Measurements from ENCODE around the gene CEP104.

DNA sequence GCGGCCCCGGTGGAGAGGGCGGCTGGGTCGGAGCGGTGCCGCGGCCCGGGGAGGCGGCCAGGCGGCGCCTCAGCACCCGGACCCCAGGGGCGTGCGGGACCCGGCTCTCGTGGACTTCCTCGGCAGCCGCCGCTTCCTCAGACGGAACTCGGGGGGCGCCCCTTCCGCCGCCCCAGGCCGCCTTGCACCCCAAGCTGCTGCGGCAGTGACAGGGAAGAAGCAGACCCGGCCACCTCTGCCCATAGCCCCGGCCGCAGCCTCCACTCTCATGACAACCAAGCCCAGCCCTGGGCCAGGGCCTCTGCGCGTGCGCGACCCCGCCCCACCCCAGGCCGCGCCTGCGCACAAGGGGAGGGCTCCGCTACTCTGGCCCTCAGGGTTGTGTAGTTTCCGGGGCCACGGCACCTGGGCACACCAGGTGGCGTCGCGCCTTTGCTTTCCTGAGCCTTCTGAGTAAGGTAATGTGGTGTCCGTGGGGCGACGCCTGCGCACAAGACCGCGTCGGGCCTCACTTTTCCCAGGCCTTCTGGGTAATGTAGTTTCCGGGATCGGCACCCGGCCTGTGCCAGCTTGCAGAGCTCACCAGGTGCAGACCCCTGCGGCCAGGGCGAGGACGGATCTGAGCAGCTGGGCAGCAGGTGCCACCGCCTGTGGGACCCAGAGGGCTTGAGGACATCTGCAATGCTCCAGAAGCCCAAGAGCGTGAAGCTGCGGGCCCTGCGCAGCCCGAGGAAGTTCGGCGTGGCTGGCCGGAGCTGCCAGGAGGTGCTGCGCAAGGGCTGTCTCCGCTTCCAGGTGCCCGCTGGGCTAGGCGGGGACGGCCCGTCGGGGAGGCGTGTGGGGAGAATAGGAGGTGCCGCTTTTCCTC lies at the start of gene CEP104, which contains the start of gene DFFB:
- TF ChIP-seq, protein P1, sequence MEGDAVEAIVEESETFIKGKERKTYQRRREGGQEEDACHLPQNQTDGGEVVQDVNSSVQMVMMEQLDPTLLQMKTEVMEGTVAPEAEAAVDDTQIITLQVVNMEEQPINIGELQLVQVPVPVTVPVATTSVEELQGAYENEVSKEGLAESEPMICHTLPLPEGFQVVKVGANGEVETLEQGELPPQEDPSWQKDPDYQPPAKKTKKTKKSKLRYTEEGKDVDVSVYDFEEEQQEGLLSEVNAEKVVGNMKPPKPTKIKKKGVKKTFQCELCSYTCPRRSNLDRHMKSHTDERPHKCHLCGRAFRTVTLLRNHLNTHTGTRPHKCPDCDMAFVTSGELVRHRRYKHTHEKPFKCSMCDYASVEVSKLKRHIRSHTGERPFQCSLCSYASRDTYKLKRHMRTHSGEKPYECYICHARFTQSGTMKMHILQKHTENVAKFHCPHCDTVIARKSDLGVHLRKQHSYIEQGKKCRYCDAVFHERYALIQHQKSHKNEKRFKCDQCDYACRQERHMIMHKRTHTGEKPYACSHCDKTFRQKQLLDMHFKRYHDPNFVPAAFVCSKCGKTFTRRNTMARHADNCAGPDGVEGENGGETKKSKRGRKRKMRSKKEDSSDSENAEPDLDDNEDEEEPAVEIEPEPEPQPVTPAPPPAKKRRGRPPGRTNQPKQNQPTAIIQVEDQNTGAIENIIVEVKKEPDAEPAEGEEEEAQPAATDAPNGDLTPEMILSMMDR (IDR thresholded peaks at IDR 0.05) = peak in 4 of 6 experiments; percentile 32 to 72 (median 46)
- peak; percentile 35 to 92 for TF ChIP-seq POLR2A (IDR thresholded peaks at IDR 0.05)
